Measurements from ENCODE around the gene VAC14. TPM values are rescaled to one million over a fixed set of nuclear protein-coding genes. Genes with fewer than 3 reads are reported as not detected.

VAC14 gene
- polyA plus RNA-seq, 1 donor, result 40.3 TPM

- H3K9me3 ChIP-seq (ENCODE audit: control insufficient read depth, low read depth, low read length), result no peaks in the 10 kb centered on the region
- H3K4me3 ChIP-seq (ENCODE audit: low read length), result no peak overlapping the region
- H3K4me1 ChIP-seq (ENCODE audit: control insufficient read depth, insufficient read depth, low read length), result peaks cover 25% of the 10 kb centered on the region
- WGBS (ENCODE audit: insufficient coverage, low lambda C conversion rate), result no CpG with 5 or more reads among the region's 6 CpGs
- peak overlapping the region; percentile 62 for H3K27ac ChIP-seq (ENCODE audit: low read length)
- H3K36me3 ChIP-seq (ENCODE audit: control insufficient read depth, insufficient read depth, low read length), result peaks cover 19% of the 10 kb centered on the region
- H3K27me3 ChIP-seq (ENCODE audit: control insufficient read depth, insufficient read depth, low read length), result no peaks in the 10 kb centered on the region
- DNase-seq, result no peak
Observed at GRCh38 chr16:70715860-70716357, 85.0 kb downstream of the VAC14 start.

GRCh38 chr16:70715055-70715858 is 85.7 kb downstream of the VAC14 start:
- peaks cover 25% of the 10 kb centered on the region for H3K4me1 ChIP-seq (ENCODE audit: control insufficient read depth, insufficient read depth, low read length)
- H3K27ac ChIP-seq (ENCODE audit: low read length), result peak overlapping the region; percentile 62
- peaks cover 12% of the 10 kb centered on the region for H3K36me3 ChIP-seq (ENCODE audit: control insufficient read depth, insufficient read depth, low read length)
- H3K27me3 ChIP-seq (ENCODE audit: control insufficient read depth, insufficient read depth, low read length), result no peaks in the 10 kb centered on the region
- H3K9me3 ChIP-seq (ENCODE audit: control insufficient read depth, low read depth, low read length), result no peaks in the 10 kb centered on the region
- no peak overlapping the region for H3K4me3 ChIP-seq (ENCODE audit: low read length)
- no CpG with 5 or more reads among the region's 23 CpGs for WGBS (ENCODE audit: insufficient coverage, low lambda C conversion rate)
- DNase-seq, result peak in 1 of 2 donors; percentile 42

GRCh38 chr16:70714581-70715054 is 86.3 kb downstream of the VAC14 start:
- H3K27ac ChIP-seq (ENCODE audit: low read length), result peak overlapping the region; percentile 62
- peaks cover 25% of the 10 kb centered on the region for H3K4me1 ChIP-seq (ENCODE audit: control insufficient read depth, insufficient read depth, low read length)
- DNase-seq, result no peak
- no peaks in the 10 kb centered on the region for H3K9me3 ChIP-seq (ENCODE audit: control insufficient read depth, low read depth, low read length)
- WGBS (ENCODE audit: insufficient coverage, low lambda C conversion rate), result no CpG with 5 or more reads among the region's 10 CpGs
- no peak overlapping the region for H3K4me3 ChIP-seq (ENCODE audit: low read length)
- H3K27me3 ChIP-seq (ENCODE audit: control insufficient read depth, insufficient read depth, low read length), result no peaks in the 10 kb centered on the region
- H3K36me3 ChIP-seq (ENCODE audit: control insufficient read depth, insufficient read depth, low read length), result peaks cover 11% of the 10 kb centered on the region

GRCh38 chr16:70713824-70714223 is 87.1 kb downstream of the VAC14 start:
- H3K36me3 ChIP-seq (ENCODE audit: control insufficient read depth, insufficient read depth, low read length), result peaks cover 13% of the 10 kb centered on the region
- no peak for DNase-seq
- no peak overlapping the region for H3K27ac ChIP-seq (ENCODE audit: low read length)
- WGBS (ENCODE audit: insufficient coverage, low lambda C conversion rate), result no CpG with 5 or more reads among the region's 10 CpGs
- H3K9me3 ChIP-seq (ENCODE audit: control insufficient read depth, low read depth, low read length), result no peaks in the 10 kb centered on the region
- no peak overlapping the region for H3K4me3 ChIP-seq (ENCODE audit: low read length)
- no peaks in the 10 kb centered on the region for H3K27me3 ChIP-seq (ENCODE audit: control insufficient read depth, insufficient read depth, low read length)
- peaks cover 25% of the 10 kb centered on the region for H3K4me1 ChIP-seq (ENCODE audit: control insufficient read depth, insufficient read depth, low read length)

DNA sequence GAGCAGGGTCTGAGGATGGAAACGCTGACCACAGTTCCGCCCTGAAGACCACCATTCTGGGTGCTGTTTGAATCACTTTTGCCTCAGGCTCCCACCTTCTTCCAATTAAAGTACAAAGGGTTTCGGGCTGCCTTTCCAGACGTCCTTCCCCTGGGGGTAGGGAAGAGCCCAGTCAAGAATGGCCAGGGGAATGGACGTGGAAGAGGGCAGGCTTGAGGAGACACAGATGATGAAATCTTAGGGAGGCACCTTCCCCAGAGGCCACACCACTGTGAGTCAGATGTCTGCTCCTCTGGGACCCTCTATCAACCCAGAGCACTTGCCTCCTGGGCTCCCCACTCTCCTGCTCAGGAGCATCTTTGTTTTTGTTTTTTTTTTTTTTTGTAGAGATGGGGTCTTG is 87.6 kb downstream of the VAC14 start:
- Histone ChIP-seq H3K4me1 (ENCODE audit: control insufficient read depth, insufficient read depth, low read length) (peaks cover 25% of the 10 kb centered on the region), H3K27ac (ENCODE audit: low read length) (no peak overlapping the region), H3K9me3 (ENCODE audit: control insufficient read depth, low read depth, low read length) (no peaks in the 10 kb centered on the region), H3K36me3 (ENCODE audit: control insufficient read depth, insufficient read depth, low read length) (peaks cover 11% of the 10 kb centered on the region), H3K4me3 (ENCODE audit: low read length) (no peak overlapping the region), H3K27me3 (ENCODE audit: control insufficient read depth, insufficient read depth, low read length) (no peaks in the 10 kb centered on the region)
- DNase-seq, result no peak
- WGBS (ENCODE audit: insufficient coverage, low lambda C conversion rate), result no CpG with 5 or more reads among the region's 5 CpGs

DNA sequence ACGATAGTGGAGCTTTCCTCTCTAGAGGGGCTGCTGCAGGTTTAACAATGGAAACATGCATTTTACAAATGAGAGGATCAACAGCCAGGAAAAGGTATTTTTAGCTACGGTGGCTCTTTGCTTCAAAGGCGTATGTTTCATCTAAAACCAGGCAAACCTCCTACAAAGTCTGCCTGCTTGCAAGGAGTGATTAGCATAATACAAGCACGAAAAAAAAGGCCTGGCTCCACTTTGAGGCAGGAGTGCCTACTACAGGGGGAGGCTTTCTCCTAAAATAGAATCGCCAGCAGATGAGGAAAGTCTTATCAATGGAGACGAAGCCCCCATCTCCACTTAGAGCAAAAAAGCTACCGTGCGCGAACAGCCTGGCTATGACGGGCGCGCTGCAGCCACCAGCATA is 88.0 kb downstream of the VAC14 start:
- Histone ChIP-seq H3K36me3 (ENCODE audit: control insufficient read depth, insufficient read depth, low read length) (peaks cover 14% of the 10 kb centered on the region), H3K9me3 (ENCODE audit: control insufficient read depth, low read depth, low read length) (no peaks in the 10 kb centered on the region), H3K27ac (ENCODE audit: low read length) (no peak overlapping the region), H3K4me3 (ENCODE audit: low read length) (no peak overlapping the region), H3K4me1 (ENCODE audit: control insufficient read depth, insufficient read depth, low read length) (peaks cover 25% of the 10 kb centered on the region), H3K27me3 (ENCODE audit: control insufficient read depth, insufficient read depth, low read length) (no peaks in the 10 kb centered on the region)
- no peak for DNase-seq
- WGBS (ENCODE audit: insufficient coverage, low lambda C conversion rate), result no CpG with 5 or more reads among the region's 12 CpGs

DNA sequence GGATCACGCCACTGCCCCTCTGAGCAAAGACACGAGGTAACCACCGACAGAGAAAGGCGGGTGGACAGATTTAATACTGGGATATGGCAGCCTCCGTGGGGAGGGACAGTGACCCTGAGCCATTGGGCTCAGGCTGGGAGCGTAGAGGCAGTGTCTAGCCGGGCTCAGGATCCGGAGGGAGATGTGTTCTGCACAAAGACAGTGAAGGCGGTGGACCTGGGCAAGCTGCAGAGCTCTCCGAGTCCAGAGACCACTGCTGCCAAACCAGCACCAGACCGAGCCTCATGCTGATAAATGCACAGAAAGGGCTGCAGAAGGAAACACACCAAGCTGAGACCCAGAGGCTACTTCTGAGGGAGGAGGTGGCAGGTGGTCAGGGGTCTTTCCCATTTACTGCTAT is 88.6 kb downstream of the VAC14 start:
- WGBS (ENCODE audit: insufficient coverage, low lambda C conversion rate), result no CpG with 5 or more reads among the region's 11 CpGs
- Histone ChIP-seq H3K27ac (ENCODE audit: low read length) (no peak overlapping the region), H3K4me1 (ENCODE audit: control insufficient read depth, insufficient read depth, low read length) (peaks cover 25% of the 10 kb centered on the region)

GRCh38 chr16:70711211-70712031 is 89.5 kb downstream of the VAC14 start:
- Histone ChIP-seq H3K4me1 (ENCODE audit: control insufficient read depth, insufficient read depth, low read length) (peaks cover 22% of the 10 kb centered on the region), H3K36me3 (ENCODE audit: control insufficient read depth, insufficient read depth, low read length) (peaks cover 10% of the 10 kb centered on the region), H3K27ac (ENCODE audit: low read length) (no peak overlapping the region), H3K9me3 (ENCODE audit: control insufficient read depth, low read depth, low read length) (no peaks in the 10 kb centered on the region), H3K4me3 (ENCODE audit: low read length) (no peak overlapping the region), H3K27me3 (ENCODE audit: control insufficient read depth, insufficient read depth, low read length) (no peaks in the 10 kb centered on the region)
- DNase-seq, result no peak
- no CpG with 5 or more reads among the region's 14 CpGs for WGBS (ENCODE audit: insufficient coverage, low lambda C conversion rate)

More for the DNA sequence above, 88.6 kb downstream of the VAC14 start:
- Histone ChIP-seq H3K9me3 (ENCODE audit: control insufficient read depth, low read depth, low read length) (no peaks in the 10 kb centered on the region), H3K4me3 (ENCODE audit: low read length) (no peak overlapping the region), H3K27me3 (ENCODE audit: control insufficient read depth, insufficient read depth, low read length) (no peaks in the 10 kb centered on the region), H3K36me3 (ENCODE audit: control insufficient read depth, insufficient read depth, low read length) (peaks cover 14% of the 10 kb centered on the region)
- no peak for DNase-seq

DNA sequence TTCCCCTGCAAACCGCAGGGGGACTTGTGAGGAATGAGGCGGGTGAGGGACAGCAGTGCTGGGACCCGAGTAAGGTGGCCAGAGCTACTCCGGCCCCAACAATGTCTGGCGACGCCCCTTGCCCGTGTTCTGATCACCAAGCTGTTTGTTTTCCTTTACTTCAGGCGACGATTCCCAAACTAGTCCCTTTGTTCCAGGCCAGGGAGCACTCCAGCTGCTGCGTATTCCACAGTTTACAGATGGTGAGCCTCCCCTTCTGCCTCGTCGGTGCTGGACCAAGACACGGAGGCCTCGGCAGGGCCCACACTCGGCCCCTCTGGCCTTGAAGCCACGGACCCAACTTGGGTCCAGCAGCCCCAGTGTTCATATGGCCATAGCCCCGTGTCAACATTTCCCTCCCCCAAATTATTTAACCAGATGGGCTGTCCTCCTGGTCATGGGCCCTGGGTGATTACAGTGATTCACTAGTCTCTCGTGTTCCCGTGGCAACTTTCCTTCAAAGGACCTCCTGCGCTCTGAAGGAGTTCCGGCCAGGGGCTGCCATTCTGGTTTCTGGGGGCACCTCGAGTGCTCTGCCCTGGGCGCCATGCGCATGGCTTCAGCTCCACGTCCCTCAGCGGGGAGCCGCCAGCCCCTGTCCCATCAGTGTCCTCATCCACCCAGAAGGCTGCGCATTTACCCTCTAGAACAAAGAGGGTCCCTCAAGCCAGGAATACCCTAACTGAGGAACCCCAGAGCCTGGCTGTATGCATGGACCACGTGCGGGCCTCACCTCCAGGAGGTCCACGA is 90.3 kb downstream of the VAC14 start:
- peaks cover 10% of the 10 kb centered on the region for H3K36me3 ChIP-seq (ENCODE audit: control insufficient read depth, insufficient read depth, low read length)
- H3K4me1 ChIP-seq (ENCODE audit: control insufficient read depth, insufficient read depth, low read length), result peaks cover 18% of the 10 kb centered on the region
- WGBS (ENCODE audit: insufficient coverage, low lambda C conversion rate), result no CpG with 5 or more reads among the region's 31 CpGs
- no peaks in the 10 kb centered on the region for H3K9me3 ChIP-seq (ENCODE audit: control insufficient read depth, low read depth, low read length)
- DNase-seq, result no peak
- no peak overlapping the region for H3K27ac ChIP-seq (ENCODE audit: low read length)
- H3K27me3 ChIP-seq (ENCODE audit: control insufficient read depth, insufficient read depth, low read length), result no peaks in the 10 kb centered on the region
- H3K4me3 ChIP-seq (ENCODE audit: low read length), result no peak overlapping the region

DNA sequence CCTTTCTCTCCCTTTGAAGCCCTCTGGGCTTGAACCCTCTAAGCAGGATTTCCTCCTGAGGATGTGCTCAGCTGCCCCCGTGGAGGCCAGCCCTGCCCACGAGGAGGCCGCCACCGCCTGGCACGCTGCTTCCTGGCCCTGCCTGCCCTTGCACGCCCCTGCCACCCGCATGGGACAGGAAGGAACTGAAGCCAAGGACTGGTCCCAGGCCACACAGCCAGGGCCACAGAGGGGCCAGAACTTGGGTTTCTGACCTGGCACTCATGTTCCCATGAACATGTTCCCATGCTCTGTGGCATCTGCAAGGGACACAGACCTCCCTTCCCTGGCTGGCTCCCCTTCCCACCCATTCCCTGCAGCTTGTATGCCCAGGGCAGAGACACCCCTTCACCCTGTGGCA is 91.0 kb downstream of the VAC14 start:
- Histone ChIP-seq H3K4me1 (ENCODE audit: control insufficient read depth, insufficient read depth, low read length) (peaks cover 16% of the 10 kb centered on the region), H3K9me3 (ENCODE audit: control insufficient read depth, low read depth, low read length) (no peaks in the 10 kb centered on the region), H3K36me3 (ENCODE audit: control insufficient read depth, insufficient read depth, low read length) (peaks cover 10% of the 10 kb centered on the region), H3K27me3 (ENCODE audit: control insufficient read depth, insufficient read depth, low read length) (no peaks in the 10 kb centered on the region), H3K27ac (ENCODE audit: low read length) (no peak overlapping the region), H3K4me3 (ENCODE audit: low read length) (no peak overlapping the region)
- no CpG with 5 or more reads among the region's 7 CpGs for WGBS (ENCODE audit: insufficient coverage, low lambda C conversion rate)
- no peak for DNase-seq
